ENCODE data around the gene GPR55. TPM values are rescaled to one million over a fixed set of nuclear protein-coding genes. Genes with fewer than 3 reads are reported as not detected.

The GPR55 gene
- total RNA-seq, 1 experiment from 2014 or later: not detected

GRCh38 chr2:230905448-230906421 lies 19.3 kb downstream of the GPR55 start:
- Histone ChIP-seq H3K27me3 (replicated peaks; ENCODE audit: control insufficient read depth, insufficient read depth, low read length) (no peaks in the 10 kb centered on the region), H3K4me3 (ENCODE audit: low read depth, low read length) (no peak overlapping the region), H3K36me3 (ENCODE audit: control insufficient read depth, insufficient read depth, low read length) (no peaks in the 10 kb centered on the region), H3K4me1 (no peaks in the 10 kb centered on the region), H3K9me3 (no peaks in the 10 kb centered on the region)
- TF ChIP-seq CTCF (IDR thresholded peaks at IDR 0.05; ENCODE audit: insufficient read depth in 1 of 2, low read depth in 1 of 2, low read length in 1 of 2, severe bottlenecking in 1 of 2, unreplicated experiment in 1 of 2): no peak
- CTCF ChIA-PET: no interaction called here
- Mint-ChIP-seq H3K27me3 (ENCODE audit: insufficient read depth, unreplicated experiment) (no peaks in the 10 kb centered on the region), H3K27ac (ENCODE audit: unreplicated experiment) (no peak overlapping the region), H3K4me1 (ENCODE audit: low read depth, unreplicated experiment) (peaks cover 8% of the 10 kb centered on the region), H3K9me3 (ENCODE audit: unreplicated experiment) (no peaks in the 10 kb centered on the region), H3K36me3 (ENCODE audit: insufficient read depth, unreplicated experiment) (no peaks in the 10 kb centered on the region), H3K4me3 (ENCODE audit: unreplicated experiment) (no peak overlapping the region)
- no TSS peak for BruUV-seq (replicated peaks)
- POLR2A ChIA-PET: no interaction called here
- DNase-seq: peak; percentile 5 to 45
- intact Hi-C loops (cut with micrococcal nuclease; ENCODE audit: unreplicated experiment): no loop called here

- no peak overlapping the region for H3K4me3 ChIP-seq (ENCODE audit: low read depth, low read length)
- ChIA-PET POLR2A (no interaction called here), CTCF (no interaction called here)
- H3K4me1 ChIP-seq: no peaks in the 10 kb centered on the region
- BruUV-seq (replicated peaks): no TSS peak
- no peaks in the 10 kb centered on the region for H3K36me3 Mint-ChIP-seq (ENCODE audit: insufficient read depth, unreplicated experiment)
- H3K4me1 Mint-ChIP-seq (ENCODE audit: low read depth, unreplicated experiment): peaks cover 8% of the 10 kb centered on the region
- no peak overlapping the region for H3K4me3 Mint-ChIP-seq (ENCODE audit: unreplicated experiment)
- no peak overlapping the region for H3K27ac Mint-ChIP-seq (ENCODE audit: unreplicated experiment)
- no peak for TF ChIP-seq CTCF (IDR thresholded peaks at IDR 0.05; ENCODE audit: insufficient read depth in 1 of 2, low read depth in 1 of 2, low read length in 1 of 2, severe bottlenecking in 1 of 2, unreplicated experiment in 1 of 2)
- no peaks in the 10 kb centered on the region for H3K9me3 Mint-ChIP-seq (ENCODE audit: unreplicated experiment)
- intact Hi-C loops (cut with micrococcal nuclease; ENCODE audit: unreplicated experiment): no loop called here
- H3K27me3 Mint-ChIP-seq (ENCODE audit: insufficient read depth, unreplicated experiment): no peaks in the 10 kb centered on the region
- no peaks in the 10 kb centered on the region for H3K9me3 ChIP-seq
- H3K27me3 ChIP-seq (replicated peaks; ENCODE audit: control insufficient read depth, insufficient read depth, low read length): no peaks in the 10 kb centered on the region
- DNase-seq: no peak
- H3K36me3 ChIP-seq (ENCODE audit: control insufficient read depth, insufficient read depth, low read length): no peaks in the 10 kb centered on the region
Measured at GRCh38 chr2:230904856-230905447, 20.1 kb downstream of the GPR55 start.

- no peaks in the 10 kb centered on the region for H3K4me1 ChIP-seq
- no peaks in the 10 kb centered on the region for H3K9me3 ChIP-seq
- intact Hi-C loops (cut with micrococcal nuclease; ENCODE audit: unreplicated experiment): loop anchor here (2.0 kb wide), 2 partner anchors 79 to 149 kb away; no protein-coding TSS in a partner anchor
- Mint-ChIP-seq H3K4me3 (ENCODE audit: unreplicated experiment) (no peak overlapping the region), H3K36me3 (ENCODE audit: insufficient read depth, unreplicated experiment) (no peaks in the 10 kb centered on the region), H3K27me3 (ENCODE audit: insufficient read depth, unreplicated experiment) (no peaks in the 10 kb centered on the region), H3K4me1 (ENCODE audit: low read depth, unreplicated experiment) (peaks cover 8% of the 10 kb centered on the region), H3K9me3 (ENCODE audit: unreplicated experiment) (no peaks in the 10 kb centered on the region), H3K27ac (ENCODE audit: unreplicated experiment) (no peak overlapping the region)
- H3K36me3 ChIP-seq (ENCODE audit: control insufficient read depth, insufficient read depth, low read length): no peaks in the 10 kb centered on the region
- BruUV-seq (replicated peaks): no TSS peak
- no peaks in the 10 kb centered on the region for H3K27me3 ChIP-seq (replicated peaks; ENCODE audit: control insufficient read depth, insufficient read depth, low read length)
- CTCF ChIA-PET: no interaction called here
- POLR2A ChIA-PET: no interaction called here
- H3K4me3 ChIP-seq (ENCODE audit: low read depth, low read length): no peak overlapping the region
- TF ChIP-seq CTCF (IDR thresholded peaks at IDR 0.05; ENCODE audit: insufficient read depth in 1 of 2, low read depth in 1 of 2, low read length in 1 of 2, severe bottlenecking in 1 of 2, unreplicated experiment in 1 of 2): no peak
- DNase-seq: no peak
Measured at GRCh38 chr2:230903231-230904150, 21.6 kb downstream of the GPR55 start.
